KMS-11 (cell line): Measurements from ENCODE around the gene MXRA7.

Experiments
- H2AFZ ChIP-seq: fragments of 200-600 bp; sonication (generic); 2 replicates; pipeline ENCODE4 v1.6.1; 2016; ENCODE audit warnings: antibody characterized with exemption, mixed run types, low read depth
- H3K27ac ChIP-seq: fragments of 200-600 bp; sonication (generic); 2 replicates; pipeline ENCODE4 v1.6.1; 2016; ENCODE audit warnings: mild to moderate bottlenecking, mixed run types
- H3K27me3 ChIP-seq: fragments of 200-600 bp; sonication (generic); 2 replicates; pipeline ENCODE4 v1.6.1; 2017; ENCODE audit warnings: mild to moderate bottlenecking, low read depth, mixed run types, moderate library complexity; ENCODE audit not compliant: insufficient read depth
- H3K36me3 ChIP-seq: fragments of 200-600 bp; sonication (generic); 2 replicates; pipeline ENCODE4 v1.6.1; 2017; ENCODE audit warnings: mild to moderate bottlenecking, mixed run types; ENCODE audit not compliant: insufficient read depth
- H3K4me1 ChIP-seq: fragments of 200-600 bp; sonication (generic); 2 replicates; pipeline ENCODE4 v1.6.1; 2016; ENCODE audit warnings: mild to moderate bottlenecking, low read depth, mixed run types; ENCODE audit not compliant: poor library complexity, severe bottlenecking
- H3K4me2 ChIP-seq: fragments of 200-600 bp; sonication (generic); 2 replicates; pipeline ENCODE4 v1.7.0; 2016; ENCODE audit warnings: mild to moderate bottlenecking, mixed run types
- H3K4me3 ChIP-seq: fragments of 200-600 bp; sonication (generic); IDR thresholded peaks from 2 replicates; pipeline ENCODE4 v1.6.1; 2017; ENCODE audit warnings: low read depth, low read length, mixed read lengths; ENCODE audit not compliant: insufficient read depth
- H3K79me2 ChIP-seq: fragments of 200-600 bp; sonication (generic); 2 replicates; pipeline ENCODE4 v1.6.1; 2016; ENCODE audit warnings: low read depth, mixed run types; ENCODE audit not compliant: insufficient read depth
- H3K9ac ChIP-seq: fragments of 200-600 bp; sonication (generic); 2 replicates; pipeline ENCODE4 v1.6.1; 2016; ENCODE audit warnings: mild to moderate bottlenecking, mixed run types
- H4K20me1 ChIP-seq: fragments of 200-600 bp; sonication (generic); 2 replicates; pipeline ENCODE4 v1.6.1; 2016; ENCODE audit warnings: mild to moderate bottlenecking, mixed run types; ENCODE audit not compliant: insufficient read depth
- CTCF ChIP-seq: fragments of 200-600 bp; sonication (generic); conservative IDR thresholded peaks from 2 replicates; pipeline ENCODE4 v1.6.1; 2017; ENCODE audit warnings: low read depth, mild to moderate bottlenecking, antibody characterized with exemption, low read length, moderate library complexity, mixed read lengths

MXRA7 gene

DNA sequence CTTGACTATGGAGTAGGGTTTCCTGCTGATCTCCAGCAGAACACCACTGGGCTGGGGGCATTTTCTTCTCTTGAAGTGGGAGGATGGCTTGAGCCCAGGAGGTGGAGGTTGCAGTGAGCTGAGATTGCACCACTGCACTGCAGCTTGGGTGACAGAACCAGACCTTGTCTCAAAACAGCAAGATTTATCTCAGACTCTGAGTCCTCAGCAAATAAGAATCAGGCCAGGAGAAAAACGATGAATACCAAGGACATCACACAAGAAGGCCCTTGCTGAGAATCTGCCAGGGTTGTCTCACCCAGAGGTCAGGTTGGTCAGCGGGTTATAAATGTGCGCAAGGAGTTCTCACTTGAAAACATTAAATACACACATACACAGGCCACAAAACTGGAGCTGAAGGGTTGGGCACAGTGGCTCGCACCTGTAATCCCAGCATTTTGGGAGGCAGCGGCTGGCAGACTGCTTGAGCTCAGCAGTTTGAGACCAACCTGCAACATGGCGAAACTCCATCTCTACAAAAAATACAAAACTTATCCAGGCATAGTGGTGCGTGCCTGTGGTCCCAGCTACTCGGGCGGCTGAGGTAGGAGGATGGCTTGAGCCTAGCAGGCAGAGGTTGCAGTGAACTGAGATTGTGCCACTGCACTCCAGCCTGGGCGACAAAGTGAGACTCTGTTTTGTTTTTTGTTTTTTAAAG lies 7.7 kb downstream of the MXRA7 start:
- Histone ChIP-seq H3K4me3 (no peak overlapping the region), H3K4me1 (no peaks in the 10 kb centered on the region), H3K27me3 (no peaks in the 10 kb centered on the region), H3K9ac (no peak overlapping the region), H3K36me3 (no peaks in the 10 kb centered on the region), H3K27ac (no peak overlapping the region), H2AFZ (no peak overlapping the region), H3K79me2 (no peaks in the 10 kb centered on the region), H3K4me2 (no peak overlapping the region), H4K20me1 (no peaks in the 10 kb centered on the region)
- no peak for TF ChIP-seq CTCF

GRCh38 chr17:76702076-76702475 lies 8.7 kb downstream of the MXRA7 start:
- Histone ChIP-seq H3K79me2 (no peaks in the 10 kb centered on the region), H2AFZ (no peak overlapping the region), H3K4me2 (no peak overlapping the region), H3K4me3 (no peak overlapping the region), H4K20me1 (no peaks in the 10 kb centered on the region), H3K4me1 (no peaks in the 10 kb centered on the region), H3K27me3 (no peaks in the 10 kb centered on the region), H3K9ac (no peak overlapping the region), H3K36me3 (no peaks in the 10 kb centered on the region), H3K27ac (no peak overlapping the region)
- TF ChIP-seq CTCF, result no peak

- TF ChIP-seq CTCF, result no peak
- Histone ChIP-seq H3K27me3 (no peaks in the 10 kb centered on the region), H3K9ac (no peak overlapping the region), H3K79me2 (no peaks in the 10 kb centered on the region), H3K27ac (no peak overlapping the region), H3K4me2 (no peak overlapping the region), H3K4me1 (no peaks in the 10 kb centered on the region), H4K20me1 (no peaks in the 10 kb centered on the region), H2AFZ (no peak overlapping the region), H3K4me3 (no peak overlapping the region), H3K36me3 (no peaks in the 10 kb centered on the region)
Observed at GRCh38 chr17:76701471-76701967, 9.2 kb downstream of the MXRA7 start.

DNA sequence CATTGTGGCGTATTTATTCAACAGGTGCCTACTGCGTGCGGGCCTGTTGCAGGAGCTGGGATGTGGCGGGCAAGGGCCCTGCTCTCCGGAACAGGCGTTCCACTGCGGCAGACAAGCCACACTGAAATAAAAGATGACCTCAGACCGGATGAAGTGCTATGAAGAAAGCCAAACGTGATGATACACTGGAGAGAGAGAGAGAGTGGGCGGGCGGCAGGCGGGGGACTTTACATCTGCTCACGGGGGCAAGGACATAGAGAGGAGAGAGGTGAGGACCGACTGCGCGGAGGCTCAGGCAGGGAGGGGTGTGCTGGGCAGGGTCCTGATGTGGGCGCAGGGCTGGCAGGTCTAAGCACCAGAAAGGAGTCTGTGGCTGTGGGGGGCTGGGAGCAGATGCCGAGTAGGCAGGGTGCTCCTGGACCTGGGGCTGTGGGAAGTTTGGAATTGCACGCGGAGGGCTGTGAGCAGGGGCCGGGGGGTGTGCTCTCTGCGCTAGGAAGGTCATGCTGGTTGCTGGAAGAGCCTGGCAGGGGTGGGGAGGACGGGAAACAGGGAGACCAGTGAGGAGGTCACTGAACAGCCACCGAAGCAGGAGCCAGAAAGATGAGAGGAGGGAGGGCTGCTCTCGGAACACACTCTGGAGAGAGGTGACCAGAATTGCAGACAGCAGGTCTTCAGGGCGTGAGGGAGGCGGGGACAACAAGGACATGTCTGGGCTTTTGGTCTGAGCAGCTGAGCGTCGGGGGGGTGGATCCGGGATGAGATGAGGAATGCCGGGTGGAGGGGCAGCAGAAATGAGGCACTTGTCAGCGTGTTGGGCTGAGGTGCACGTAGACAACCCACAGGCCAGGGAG lies 9.9 kb downstream of the MXRA7 start:
- no peak overlapping the region for H3K4me2 ChIP-seq
- H3K4me1 ChIP-seq, result peaks cover 6% of the 10 kb centered on the region
- H3K36me3 ChIP-seq, result no peaks in the 10 kb centered on the region
- no peaks in the 10 kb centered on the region for H4K20me1 ChIP-seq
- H3K27ac ChIP-seq, result no peak overlapping the region
- H3K9ac ChIP-seq, result no peak overlapping the region
- no peak overlapping the region for H3K4me3 ChIP-seq
- H3K79me2 ChIP-seq, result no peaks in the 10 kb centered on the region
- TF ChIP-seq CTCF, result no peak
- no peaks in the 10 kb centered on the region for H3K27me3 ChIP-seq
- no peak overlapping the region for H2AFZ ChIP-seq
